Choroid plexus epithelial cell (primary cell): ENCODE measurements around the gene HMGN3.

Experiments
- DNase-seq: peaks from one replicate; pipeline ENCODE4 v3.0.0-alpha.2; 2010; ENCODE audit warnings: low read depth
- H3K4me3 ChIP-seq: 2 replicates; pipeline ENCODE4 v1.5.1; 2011; ENCODE audit warnings: low read depth, mild to moderate bottlenecking, control low read depth, low read length, moderate library complexity
- CTCF ChIP-seq: conservative IDR thresholded peaks from 2 replicates; pipeline ENCODE4 v1.5.1; 2011; ENCODE audit warnings: low read depth, mild to moderate bottlenecking, control low read depth, inconsistent platforms, low read length, moderate library complexity

The HMGN3 gene

GRCh38 chr6:79170431-79170830 is 64.1 kb downstream of the HMGN3 start:
- no peak for DNase-seq
- no peak overlapping the region for H3K4me3 ChIP-seq
- no peak for TF ChIP-seq CTCF

GRCh38 chr6:79168695-79168980 is 65.8 kb downstream of the HMGN3 start:
- no peak for TF ChIP-seq CTCF
- H3K4me3 ChIP-seq, result no peak overlapping the region
- peak; percentile 68 for DNase-seq

GRCh38 chr6:79167931-79168694 is 66.4 kb downstream of the HMGN3 start:
- TF ChIP-seq CTCF, result no peak
- no peak overlapping the region for H3K4me3 ChIP-seq
- DNase-seq, result peak; percentile 64

GRCh38 chr6:79159846-79160245 is 74.6 kb downstream of the HMGN3 start:
- TF ChIP-seq CTCF, result no peak

GRCh38 chr6:79158856-79159516 is 75.5 kb downstream of the HMGN3 start:
- TF ChIP-seq CTCF, result no peak
- DNase-seq, result no peak
- H3K4me3 ChIP-seq, result no peak overlapping the region

More at GRCh38 chr6:79159846-79160245, 74.6 kb downstream of the HMGN3 start:
- no peak overlapping the region for H3K4me3 ChIP-seq
- no peak for DNase-seq

- no peak for DNase-seq
- TF ChIP-seq CTCF, result no peak
- no peak overlapping the region for H3K4me3 ChIP-seq
These were observed 76.4 kb downstream of the HMGN3 start for GRCh38 chr6:79157961-79158644.

GRCh38 chr6:79152269-79152737 is 82.2 kb downstream of the HMGN3 start:
- no peak overlapping the region for H3K4me3 ChIP-seq
- TF ChIP-seq CTCF, result no peak
- DNase-seq, result peak; percentile 44
